ENCODE data around the gene ACOT6. TPM values are rescaled to one million over a fixed set of nuclear protein-coding genes. Genes with fewer than 3 reads are reported as not detected.
A peak's percentile ranks its signal among the peaks of the same experiment; 100 is the strongest.
"Not testable (repeated sequence)": the region's sequence is repeated elsewhere in the genome, so short reads cannot be mapped to it uniquely, and the experiment has no call there.

ACOT6 gene
- total RNA-seq, 1 experiment from 2014 or later = not detected

GRCh38 chr14:73588695-73589094 lies 23.6 kb upstream of the ACOT6 start:
- Histone ChIP-seq H3K27me3 (no peaks in the 10 kb centered on the region), H3K4me3 (no peak overlapping the region), H3K36me3 (no peaks in the 10 kb centered on the region), H3K9me3 (no peaks in the 10 kb centered on the region)
- no peak for DNase-seq

- Histone ChIP-seq H3K9me3 (no peaks in the 10 kb centered on the region), H3K4me3 (no peak overlapping the region), H3K27me3 (no peaks in the 10 kb centered on the region), H3K36me3 (no peaks in the 10 kb centered on the region)
- DNase-seq = no peak
These were observed 23.2 kb upstream of the ACOT6 start for GRCh38 chr14:73589116-73589515.

- H3K4me3 ChIP-seq, H3K9me3 ChIP-seq, H3K36me3 ChIP-seq, DNase-seq, H3K27me3 ChIP-seq: not testable (repeated sequence)
These were observed 21.7 kb upstream of the ACOT6 start for GRCh38 chr14:73590673-73591004.

- peak within 1 kb of the TSS; percentile 30 for H3K4me3 ChIP-seq
- H3K36me3 ChIP-seq = no peaks in the 10 kb centered on the region
- DNase-seq = peak; percentile 15
- no peaks in the 10 kb centered on the region for H3K9me3 ChIP-seq
- no peaks in the 10 kb centered on the region for H3K27me3 ChIP-seq
These were observed 20.4 kb upstream of the ACOT6 start, which contains the start of gene ACOT4 for GRCh38 chr14:73591690-73592449. TSS of gene ACOT4 (plus strand) at chr14:73591873. CDS start at chr14:73591960, 87 bp downstream.

GRCh38 chr14:73594491-73594890 lies 17.8 kb upstream of the ACOT6 start:
- no peak for DNase-seq
- Histone ChIP-seq H3K4me3 (no peak overlapping the region), H3K9me3 (no peaks in the 10 kb centered on the region), H3K27me3 (no peaks in the 10 kb centered on the region), H3K36me3 (no peaks in the 10 kb centered on the region)

GRCh38 chr14:73599499-73599898 lies 12.8 kb upstream of the ACOT6 start:
- Histone ChIP-seq H3K4me3 (no peak overlapping the region), H3K9me3 (no peaks in the 10 kb centered on the region), H3K27me3 (no peaks in the 10 kb centered on the region), H3K36me3 (no peaks in the 10 kb centered on the region)
- no peak for DNase-seq

- no peak overlapping the region for H3K4me3 ChIP-seq
- no peak for DNase-seq
- H3K27me3 ChIP-seq = no peaks in the 10 kb centered on the region
- H3K9me3 ChIP-seq = no peaks in the 10 kb centered on the region
- no peaks in the 10 kb centered on the region for H3K36me3 ChIP-seq
These were observed 9.3 kb upstream of the ACOT6 start for GRCh38 chr14:73602994-73603393.

- Histone ChIP-seq H3K36me3 (no peaks in the 10 kb centered on the region), H3K9me3 (no peaks in the 10 kb centered on the region), H3K27me3 (no peaks in the 10 kb centered on the region), H3K4me3 (no peak overlapping the region)
- DNase-seq = no peak
These were observed 6.0 kb upstream of the ACOT6 start for GRCh38 chr14:73606271-73606670.

GRCh38 chr14:73607241-73607640 lies 5.1 kb upstream of the ACOT6 start:
- Histone ChIP-seq H3K9me3 (no peaks in the 10 kb centered on the region), H3K4me3 (no peak overlapping the region), H3K27me3 (no peaks in the 10 kb centered on the region), H3K36me3 (no peaks in the 10 kb centered on the region)
- DNase-seq = no peak

GRCh38 chr14:73610687-73611086 lies 1.6 kb upstream of the ACOT6 start:
- H3K27me3 ChIP-seq = no peaks in the 10 kb centered on the region
- no peak overlapping the region for H3K4me3 ChIP-seq
- H3K9me3 ChIP-seq = no peaks in the 10 kb centered on the region
- H3K36me3 ChIP-seq = no peaks in the 10 kb centered on the region
- DNase-seq = no peak

GRCh38 chr14:73613046-73613383 lies 698 bp downstream of the ACOT6 start:
- Histone ChIP-seq H3K9me3 (no peaks in the 10 kb centered on the region), H3K27me3 (no peaks in the 10 kb centered on the region), H3K36me3 (no peaks in the 10 kb centered on the region), H3K4me3 (peak overlapping the region; percentile 51)
- no peak for DNase-seq

- Histone ChIP-seq H3K36me3 (no peaks in the 10 kb centered on the region), H3K9me3 (no peaks in the 10 kb centered on the region), H3K27me3 (no peaks in the 10 kb centered on the region), H3K4me3 (no peak overlapping the region)
- no peak for DNase-seq
These were observed 1.2 kb downstream of the ACOT6 start for GRCh38 chr14:73613419-73613963.

GRCh38 chr14:73616831-73617230 lies 4.5 kb downstream of the ACOT6 start:
- Histone ChIP-seq H3K36me3 (no peaks in the 10 kb centered on the region), H3K9me3 (no peaks in the 10 kb centered on the region), H3K27me3 (no peaks in the 10 kb centered on the region), H3K4me3 (no peak overlapping the region)
- no peak for DNase-seq

- Histone ChIP-seq H3K27me3 (no peaks in the 10 kb centered on the region), H3K9me3 (no peaks in the 10 kb centered on the region), H3K4me3 (no peak overlapping the region), H3K36me3 (no peaks in the 10 kb centered on the region)
- no peak for DNase-seq
These were observed 7.2 kb downstream of the ACOT6 start for GRCh38 chr14:73619524-73619923.

GRCh38 chr14:73620268-73620667 lies 8.0 kb downstream of the ACOT6 start:
- Histone ChIP-seq H3K27me3 (no peaks in the 10 kb centered on the region), H3K36me3 (no peaks in the 10 kb centered on the region), H3K4me3 (no peak overlapping the region), H3K9me3 (no peaks in the 10 kb centered on the region)
- DNase-seq = no peak

GRCh38 chr14:73623504-73624054 lies 11.3 kb downstream of the ACOT6 start:
- no peaks in the 10 kb centered on the region for H3K9me3 ChIP-seq
- DNase-seq = no peak
- no peak overlapping the region for H3K4me3 ChIP-seq
- H3K27me3 ChIP-seq = no peaks in the 10 kb centered on the region
- H3K36me3 ChIP-seq = no peaks in the 10 kb centered on the region

GRCh38 chr14:73625706-73626105 lies 13.4 kb downstream of the ACOT6 start:
- no peaks in the 10 kb centered on the region for H3K36me3 ChIP-seq
- H3K9me3 ChIP-seq = no peaks in the 10 kb centered on the region
- no peak overlapping the region for H3K4me3 ChIP-seq
- H3K27me3 ChIP-seq = no peaks in the 10 kb centered on the region
- DNase-seq = no peak

- DNase-seq = no peak
- H3K4me3 ChIP-seq = no peak overlapping the region
- H3K27me3 ChIP-seq = no peaks in the 10 kb centered on the region
- H3K36me3 ChIP-seq = no peaks in the 10 kb centered on the region
- H3K9me3 ChIP-seq = no peaks in the 10 kb centered on the region
These were observed 14.8 kb downstream of the ACOT6 start for GRCh38 chr14:73627151-73627558.
